GM10248 (cell line): ENCODE measurements around the gene TSSC4.

Experiments used
- CTCF ChIA-PET: fragments of 300-600 bp; sonication (Branson Sonifier 250); formaldehyde crosslinking; extraction: SDS; loops from one replicate; lab custom pipeline; 2021; ENCODE audit warnings: antibody characterized with exemption; lab: Yijun Ruan, JAX
- POLR2A ChIA-PET: fragments of 350-650 bp; sonication (Branson Sonifier 250); formaldehyde crosslinking; extraction: SDS; loops from one replicate; lab custom pipeline; 2020; ENCODE audit warnings: antibody characterized with exemption; lab: Yijun Ruan, JAX
- DNase-seq: peaks from one replicate; pipeline ENCODE4 v3.0.0; 2012; ENCODE audit errors: extremely low spot score
- CTCF ChIP-seq: IDR thresholded peaks from 2 replicates; pipeline ENCODE4 v1.5.1; 2012; ENCODE audit warnings: mild to moderate bottlenecking, low read depth; ENCODE audit errors: extremely low read depth, missing control alignments, control extremely low read depth

TSSC4 gene

GRCh38 chr11:2413742-2414579 lies 13.4 kb downstream of the TSSC4 start:
- DNase-seq: no peak
- no peak for TF ChIP-seq CTCF
- ChIA-PET CTCF (interaction anchor here (1.0 to 2.3 kb wide), 5 partner anchors 13 to 219 kb away, joined by 3 to 10 read pairs (median 3); partner anchors contain the start of gene TSSC4), POLR2A (no interaction called here)

- no peak for DNase-seq
- no peak for TF ChIP-seq CTCF
- ChIA-PET POLR2A (no interaction called here), CTCF (interaction anchor here (1.7 kb wide), 1 partner anchor 109 kb away, joined by 16 read pairs; no protein-coding TSS in a partner anchor)
Measured at GRCh38 chr11:2414616-2415015, 14.1 kb downstream of the TSSC4 start.

- ChIA-PET CTCF (interaction anchor here (1.1 to 1.7 kb wide), 2 partner anchors 109 to 112 kb away, joined by 3 to 16 read pairs; no protein-coding TSS in a partner anchor), POLR2A (no interaction called here)
- no peak for DNase-seq
- TF ChIP-seq CTCF: no peak
Measured at GRCh38 chr11:2415171-2415570, 14.6 kb downstream of the TSSC4 start.

GRCh38 chr11:2415601-2416380 lies 15.2 kb downstream of the TSSC4 start:
- no peak for DNase-seq
- POLR2A ChIA-PET: no interaction called here
- CTCF ChIA-PET: interaction anchor here (1.1 to 1.7 kb wide), 2 partner anchors 110 to 112 kb away, joined by 3 to 16 read pairs; no protein-coding TSS in a partner anchor
- no peak for TF ChIP-seq CTCF

GRCh38 chr11:2416765-2417164 lies 16.2 kb downstream of the TSSC4 start:
- ChIA-PET POLR2A (no interaction called here), CTCF (interaction anchor here (0.7 to 8.5 kb wide), 2 partner anchors 17 to 113 kb away, joined by 3 to 485 read pairs; partner anchors contain the start of genes C11orf21, TSPAN32 and TSSC4)
- DNase-seq: no peak
- no peak for TF ChIP-seq CTCF
